PC-9 (cell line): ENCODE data around the gene SFRP5. TPM values are rescaled to one million over a fixed set of nuclear protein-coding genes. Genes with fewer than 3 reads are reported as not detected.

ENCODE experiments used
- BruUV-seq: library from RNA; stranded (reverse); fragments of 400-500 nt; replicated peaks from 2 replicates; lab custom pipeline; 2021; lab: Mats Ljungman, UMichigan
- CTCF ChIA-PET: fragments of 300-600 bp; sonication (Branson Sonifier 250); formaldehyde crosslinking; loops from one replicate; lab custom pipeline; 2022; ENCODE audit warnings: antibody characterized with exemption; lab: Charles Lee
- POLR2A ChIA-PET: fragments of 300-600 bp; sonication (Branson Sonifier 250); formaldehyde crosslinking; loops from one replicate; lab custom pipeline; 2022; ENCODE audit warnings: antibody characterized with exemption; ENCODE audit not compliant: unreplicated experiment; lab: Charles Lee
- DNase-seq, 2 experiments: peaks; one replicate each; pipeline versions ENCODE4 v3.0.0 to v3.0.0-alpha.2; 2015 to 2022; ENCODE audit warnings: mixed read lengths in 1 of 2
- H2AFZ ChIP-seq: fragments of 200-600 bp; sonication (generic); 2 replicates; pipeline ENCODE4 v1.8.1; 2017; ENCODE audit warnings: antibody characterized with exemption
- H3F3A ChIP-seq: fragments of 200-600 bp; sonication (generic); 2 replicates; pipeline ENCODE4 v1.8.1; 2017; ENCODE audit warnings: antibody characterized with exemption, mild to moderate bottlenecking, low read depth; ENCODE audit not compliant: insufficient read depth
- H3K27ac ChIP-seq: fragments of 200-600 bp; sonication (generic); 2 replicates; pipeline ENCODE4 v1.6.1; 2016; ENCODE audit warnings: mixed run types
- H3K27me3 ChIP-seq: fragments of 200-600 bp; sonication (generic); 2 replicates; pipeline ENCODE4 v1.6.1; 2016; ENCODE audit warnings: low read depth, mixed run types; ENCODE audit not compliant: insufficient read depth
- H3K36me3 ChIP-seq: fragments of 200-600 bp; sonication (generic); 2 replicates; pipeline ENCODE4 v1.6.1; 2016; ENCODE audit warnings: low read depth, mixed run types
- H3K4me1 ChIP-seq: fragments of 200-600 bp; sonication (generic); replicated peaks from 2 replicates; pipeline ENCODE4 v1.6.1; 2016; ENCODE audit warnings: mixed run types; ENCODE audit not compliant: insufficient read depth
- H3K4me2 ChIP-seq: fragments of 200-600 bp; sonication (generic); 2 replicates; pipeline ENCODE4 v1.6.1; 2017; ENCODE audit warnings: mixed run types
- H3K4me3 ChIP-seq: fragments of 200-600 bp; sonication (generic); 2 replicates; pipeline ENCODE4 v1.6.1; 2016; ENCODE audit warnings: mixed run types
- H3K79me2 ChIP-seq: fragments of 200-600 bp; sonication (generic); 2 replicates; pipeline ENCODE4 v1.6.1; 2017; ENCODE audit warnings: low read depth, mixed run types
- H3K9me2 ChIP-seq: fragments of 200-600 bp; sonication (generic); 2 replicates; pipeline ENCODE4 v1.8.1; 2017; ENCODE audit warnings: mild to moderate bottlenecking; ENCODE audit not compliant: insufficient read depth
- H3K9me3 ChIP-seq: fragments of 200-600 bp; sonication (generic); 2 replicates; pipeline ENCODE4 v1.8.1; 2016; ENCODE audit warnings: low read depth; ENCODE audit not compliant: insufficient read depth
- H4K20me1 ChIP-seq: fragments of 200-600 bp; sonication (generic); 2 replicates; pipeline ENCODE4 v1.8.1; 2017; ENCODE audit not compliant: insufficient read depth
- CTCF ChIP-seq: fragments of 200-600 bp; sonication (generic); conservative IDR thresholded peaks from 2 replicates; pipeline ENCODE4 v1.6.1; 2017; ENCODE audit warnings: mixed run types, antibody characterized with exemption, mild to moderate bottlenecking, moderate library complexity
- EZH2 ChIP-seq: fragments of 200-600 bp; sonication (generic); IDR thresholded peaks from 2 replicates; pipeline ENCODE4 v1.8.0; 2017; ENCODE audit warnings: antibody characterized with exemption, low read depth
- intact Hi-C: fragments of 100-400 bp; cut with micrococcal nuclease; formaldehyde crosslinking; loops from one replicate; pipeline ENCODE4 v1.10.0; 2022; ENCODE audit not compliant: unreplicated experiment
- total RNA-seq: library from RNA; stranded (reverse); gene quantifications from 2 replicates; pipeline ENCODE4 v1.2.3, GENCODE V29; 2021

SFRP5 gene
- total RNA-seq, 1 experiment from 2014 or later = not detected

GRCh38 chr10:97805949-97806348, 34.1 kb upstream of the SFRP5 start:
- no TSS peak for BruUV-seq
- Histone ChIP-seq H3K27me3 (no peaks in the 10 kb centered on the region), H4K20me1 (no peaks in the 10 kb centered on the region), H3K79me2 (no peaks in the 10 kb centered on the region), H3K27ac (no peak overlapping the region), H3K4me1 (peaks cover 19% of the 10 kb centered on the region), H3K9me3 (no peaks in the 10 kb centered on the region), H3K36me3 (no peaks in the 10 kb centered on the region), H3K9me2 (no peaks in the 10 kb centered on the region), H3K4me2 (no peak overlapping the region), H3K4me3 (no peak overlapping the region), H3F3A (peaks cover 17% of the 10 kb centered on the region), H2AFZ (no peak overlapping the region)
- ChIA-PET POLR2A (no interaction called here), CTCF (no interaction called here)
- DNase-seq = no peak
- TF ChIP-seq CTCF (no peak), EZH2 (no peak)
- intact Hi-C loops = no loop called here

- Histone ChIP-seq H3K79me2 (no peaks in the 10 kb centered on the region), H3F3A (peaks cover 12% of the 10 kb centered on the region), H3K4me1 (peaks cover 14% of the 10 kb centered on the region), H3K36me3 (no peaks in the 10 kb centered on the region), H3K27ac (no peak overlapping the region), H3K27me3 (no peaks in the 10 kb centered on the region), H3K4me2 (no peak overlapping the region), H3K9me2 (no peaks in the 10 kb centered on the region), H3K4me3 (no peak overlapping the region), H3K9me3 (no peaks in the 10 kb centered on the region), H4K20me1 (no peaks in the 10 kb centered on the region), H2AFZ (no peak overlapping the region)
- no peak for TF ChIP-seq EZH2
- no peak for TF ChIP-seq CTCF
- POLR2A ChIA-PET = no interaction called here
- DNase-seq = no peak
- no TSS peak for BruUV-seq
- CTCF ChIA-PET = no interaction called here
- intact Hi-C loops = no loop called here
Measured at GRCh38 chr10:97805096-97805884, 33.5 kb upstream of the SFRP5 start.

- BruUV-seq = no TSS peak
- Histone ChIP-seq H3K4me3 (no peak overlapping the region), H3F3A (no peaks in the 10 kb centered on the region), H3K4me2 (no peak overlapping the region), H3K4me1 (no peaks in the 10 kb centered on the region; the same call in 1 of the 2 replicates), H3K27me3 (no peaks in the 10 kb centered on the region), H3K9me2 (no peaks in the 10 kb centered on the region), H2AFZ (no peak overlapping the region), H4K20me1 (no peaks in the 10 kb centered on the region), H3K36me3 (no peaks in the 10 kb centered on the region), H3K9me3 (no peaks in the 10 kb centered on the region), H3K79me2 (no peaks in the 10 kb centered on the region), H3K27ac (no peak overlapping the region)
- DNase-seq = no peak
- POLR2A ChIA-PET = no interaction called here
- intact Hi-C loops = no loop called here
- TF ChIP-seq EZH2 (no peak), CTCF (no peak)
- CTCF ChIA-PET = no interaction called here
Measured at GRCh38 chr10:97801422-97801821, 29.6 kb upstream of the SFRP5 start.
